ENCODE measurements around the gene PTGFRN. TPM values are rescaled to one million over a fixed set of nuclear protein-coding genes. Genes with fewer than 3 reads are reported as not detected.

PTGFRN gene
- total RNA-seq, 1 donor from 2014 or later: 35.6 TPM

DNA sequence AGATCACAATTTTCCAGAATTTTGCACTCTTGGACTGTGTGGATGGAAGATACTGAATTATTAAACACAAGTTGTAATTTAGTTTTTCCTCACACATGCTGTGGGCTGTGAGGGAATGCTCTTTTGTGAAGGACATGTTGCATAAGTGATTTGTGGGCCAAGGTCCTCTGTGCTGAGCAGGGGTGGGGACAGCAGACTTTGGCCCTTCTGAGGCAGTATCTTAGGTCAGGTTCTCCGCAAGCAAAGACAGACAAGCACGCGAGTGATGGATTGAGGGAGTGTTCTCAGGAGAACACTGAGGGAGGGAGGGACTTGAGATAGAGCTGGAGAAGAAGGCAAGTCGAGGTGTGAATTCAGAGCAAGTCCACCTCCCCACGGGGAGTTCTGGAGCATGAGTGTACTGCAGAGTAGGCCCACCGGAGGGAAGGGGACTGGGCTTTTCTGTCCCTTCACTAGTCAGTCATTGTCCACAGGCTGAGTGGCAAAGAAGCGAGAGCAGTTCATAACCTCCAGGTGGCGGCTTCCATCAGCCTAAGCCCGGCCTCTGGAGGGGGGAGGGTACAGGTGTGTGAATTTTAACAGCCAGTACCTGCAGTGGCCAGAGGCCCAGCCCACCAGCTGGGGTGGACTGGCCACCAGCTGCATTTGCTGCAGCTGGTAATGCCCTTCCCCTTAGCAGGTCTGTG is 72.7 kb downstream of the PTGFRN start:
- Mint-ChIP-seq H3K27me3 (ENCODE audit: low read depth) (no peaks in the 10 kb centered on the region), H3K9me3 (peaks cover 2% of the 10 kb centered on the region), H3K27ac (ENCODE audit: unreplicated experiment) (no peak overlapping the region), H3K4me1 (peaks cover 8% of the 10 kb centered on the region), H3K4me3 (no peak overlapping the region), H3K36me3 (ENCODE audit: low read depth) (peaks cover 28% of the 10 kb centered on the region)
- DNase-seq (ENCODE audit: low read depth, low spot score): no peak
- TF ChIP-seq, protein P1, sequence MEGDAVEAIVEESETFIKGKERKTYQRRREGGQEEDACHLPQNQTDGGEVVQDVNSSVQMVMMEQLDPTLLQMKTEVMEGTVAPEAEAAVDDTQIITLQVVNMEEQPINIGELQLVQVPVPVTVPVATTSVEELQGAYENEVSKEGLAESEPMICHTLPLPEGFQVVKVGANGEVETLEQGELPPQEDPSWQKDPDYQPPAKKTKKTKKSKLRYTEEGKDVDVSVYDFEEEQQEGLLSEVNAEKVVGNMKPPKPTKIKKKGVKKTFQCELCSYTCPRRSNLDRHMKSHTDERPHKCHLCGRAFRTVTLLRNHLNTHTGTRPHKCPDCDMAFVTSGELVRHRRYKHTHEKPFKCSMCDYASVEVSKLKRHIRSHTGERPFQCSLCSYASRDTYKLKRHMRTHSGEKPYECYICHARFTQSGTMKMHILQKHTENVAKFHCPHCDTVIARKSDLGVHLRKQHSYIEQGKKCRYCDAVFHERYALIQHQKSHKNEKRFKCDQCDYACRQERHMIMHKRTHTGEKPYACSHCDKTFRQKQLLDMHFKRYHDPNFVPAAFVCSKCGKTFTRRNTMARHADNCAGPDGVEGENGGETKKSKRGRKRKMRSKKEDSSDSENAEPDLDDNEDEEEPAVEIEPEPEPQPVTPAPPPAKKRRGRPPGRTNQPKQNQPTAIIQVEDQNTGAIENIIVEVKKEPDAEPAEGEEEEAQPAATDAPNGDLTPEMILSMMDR (conservative IDR thresholded peaks at IDR 0.05): no peak

DNA sequence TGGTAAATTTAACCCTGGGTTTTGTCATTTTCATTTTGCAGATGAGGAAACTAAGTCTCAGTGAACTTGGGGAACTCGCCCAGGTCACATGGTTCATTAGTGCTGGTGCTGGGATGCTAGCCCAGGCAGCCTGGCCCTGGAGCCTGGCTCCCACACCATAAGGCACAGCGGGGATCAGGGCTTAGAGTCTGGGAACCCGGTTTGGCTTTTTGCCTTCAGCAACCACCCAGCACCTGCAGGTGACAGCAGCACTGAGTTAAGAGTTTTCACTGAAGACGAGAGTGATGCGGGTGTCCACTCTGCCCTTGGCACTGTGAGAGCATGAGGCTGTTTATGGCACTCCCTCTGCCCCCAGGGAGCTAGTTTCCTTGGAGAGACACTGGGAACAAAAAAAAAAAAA is 73.4 kb downstream of the PTGFRN start:
- Mint-ChIP-seq H3K9me3 (peaks cover 2% of the 10 kb centered on the region), H3K36me3 (ENCODE audit: low read depth) (peaks cover 23% of the 10 kb centered on the region), H3K27ac (ENCODE audit: unreplicated experiment) (no peak overlapping the region), H3K27me3 (ENCODE audit: low read depth) (no peaks in the 10 kb centered on the region), H3K4me3 (no peak overlapping the region), H3K4me1 (peaks cover 14% of the 10 kb centered on the region)
- DNase-seq (ENCODE audit: low read depth, low spot score): no peak
- TF ChIP-seq, protein P1 (conservative IDR thresholded peaks at IDR 0.05): no peak

DNA sequence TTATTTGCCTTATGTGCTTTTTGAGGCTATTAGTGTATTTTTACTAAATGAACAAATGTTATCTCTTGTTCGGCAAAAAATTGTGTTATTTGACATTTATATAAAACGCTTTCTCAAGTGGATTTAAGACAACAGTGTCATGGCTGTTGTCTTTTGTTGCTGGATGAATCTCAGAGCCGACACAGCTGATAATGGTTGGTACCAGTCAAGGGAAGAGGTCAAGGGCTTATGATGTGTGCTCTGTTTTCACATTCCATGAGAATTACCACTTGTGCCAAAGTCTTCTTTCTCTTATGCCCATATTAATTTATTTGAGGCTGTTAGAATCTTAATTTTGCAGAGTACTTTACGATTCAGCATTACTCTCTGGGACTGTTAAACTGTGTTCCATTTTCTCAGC is 74.0 kb downstream of the PTGFRN start:
- Mint-ChIP-seq H3K27ac (ENCODE audit: unreplicated experiment) (no peak overlapping the region), H3K4me3 (no peak overlapping the region), H3K9me3 (peaks cover 2% of the 10 kb centered on the region), H3K4me1 (peaks cover 20% of the 10 kb centered on the region), H3K27me3 (ENCODE audit: low read depth) (no peaks in the 10 kb centered on the region), H3K36me3 (ENCODE audit: low read depth) (peaks cover 25% of the 10 kb centered on the region)
- TF ChIP-seq, protein P1 (conservative IDR thresholded peaks at IDR 0.05): no peak
- no peak for DNase-seq (ENCODE audit: low read depth, low spot score)

DNA sequence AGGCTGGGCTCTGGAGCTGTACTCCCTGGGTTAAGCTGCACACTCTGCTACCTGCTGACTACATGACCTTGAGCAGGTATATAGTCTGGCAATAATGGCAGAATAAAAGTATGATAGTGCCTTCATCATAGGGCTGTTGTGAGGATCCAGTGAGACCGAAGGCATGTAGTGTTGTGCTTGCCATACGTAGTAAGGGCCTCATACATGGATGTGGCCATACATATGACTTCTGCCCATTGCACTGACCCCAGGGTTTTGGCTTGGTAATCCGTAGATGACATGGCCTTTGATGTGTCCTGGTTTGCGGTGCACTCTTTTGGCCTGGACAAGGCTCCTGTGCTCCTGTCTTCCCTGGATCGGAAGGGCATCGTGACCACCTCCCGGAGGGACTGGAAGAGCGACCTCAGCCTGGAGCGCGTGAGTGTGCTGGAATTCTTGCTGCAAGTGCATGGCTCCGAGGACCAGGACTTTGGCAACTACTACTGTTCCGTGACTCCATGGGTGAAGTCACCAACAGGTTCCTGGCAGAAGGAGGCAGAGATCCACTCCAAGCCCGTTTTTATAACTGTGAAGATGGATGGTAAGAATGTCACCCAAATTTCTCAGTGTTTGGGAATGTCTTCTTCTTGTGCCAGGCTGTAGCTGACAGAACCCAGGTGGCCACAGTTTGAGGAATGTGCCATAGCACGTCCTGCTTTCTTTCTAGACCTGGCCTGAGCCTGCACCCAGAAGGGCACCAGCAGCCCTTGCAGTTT is 74.9 kb downstream of the PTGFRN start:
- Mint-ChIP-seq H3K9me3 (peaks cover 2% of the 10 kb centered on the region), H3K4me3 (no peak overlapping the region), H3K27me3 (ENCODE audit: low read depth) (no peaks in the 10 kb centered on the region), H3K27ac (ENCODE audit: unreplicated experiment) (no peak overlapping the region), H3K4me1 (peaks cover 26% of the 10 kb centered on the region), H3K36me3 (ENCODE audit: low read depth) (peaks cover 23% of the 10 kb centered on the region)
- no peak for DNase-seq (ENCODE audit: low read depth, low spot score)
- TF ChIP-seq, protein P1 (conservative IDR thresholded peaks at IDR 0.05): no peak

DNA sequence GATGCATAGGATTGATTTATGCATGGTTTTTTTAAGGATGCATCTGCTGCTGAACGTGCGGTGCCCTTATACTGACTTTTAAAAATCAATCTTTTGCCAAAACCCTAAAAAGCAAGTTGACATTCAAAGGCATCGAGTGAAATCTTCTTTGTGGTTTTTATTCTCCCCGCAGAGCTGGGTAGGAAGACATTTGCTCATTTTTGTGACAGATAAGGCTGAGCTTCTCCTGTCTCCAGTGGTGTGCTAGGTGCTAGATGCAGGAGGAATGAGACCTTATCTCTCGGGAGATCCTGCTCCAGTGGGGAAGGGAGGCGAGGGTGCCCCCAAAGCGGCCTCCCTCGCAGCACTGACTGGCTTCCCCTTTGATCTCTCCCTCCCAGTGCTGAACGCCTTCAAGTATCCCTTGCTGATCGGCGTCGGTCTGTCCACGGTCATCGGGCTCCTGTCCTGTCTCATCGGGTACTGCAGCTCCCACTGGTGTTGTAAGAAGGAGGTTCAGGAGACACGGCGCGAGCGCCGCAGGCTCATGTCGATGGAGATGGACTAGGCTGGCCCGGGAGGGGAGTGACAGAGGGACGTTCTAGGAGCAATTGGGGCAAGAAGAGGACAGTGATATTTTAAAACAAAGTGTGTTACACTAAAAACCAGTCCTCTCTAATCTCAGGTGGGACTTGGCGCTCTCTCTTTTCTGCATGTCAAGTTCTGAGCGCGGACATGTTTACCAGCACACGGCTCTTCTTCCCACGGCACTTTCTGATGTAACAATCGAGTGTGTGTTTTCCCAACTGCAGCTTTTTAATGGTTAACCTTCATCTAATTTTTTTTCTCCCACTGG is 76.9 kb downstream of the PTGFRN start:
- TF ChIP-seq, protein P1 (conservative IDR thresholded peaks at IDR 0.05): no peak
- Mint-ChIP-seq H3K27ac (ENCODE audit: unreplicated experiment) (peak overlapping the region; percentile 82), H3K4me3 (peak overlapping the region; percentile 10), H3K36me3 (ENCODE audit: low read depth) (peaks cover 27% of the 10 kb centered on the region), H3K4me1 (peaks cover 41% of the 10 kb centered on the region), H3K9me3 (peaks cover 3% of the 10 kb centered on the region), H3K27me3 (ENCODE audit: low read depth) (no peaks in the 10 kb centered on the region)
- no peak for DNase-seq (ENCODE audit: low read depth, low spot score)

Measured in neural crest cell (in vitro differentiated cells).